Fibroblast of lung (primary cell): ENCODE measurements around the gene TMEM233. TPM values are rescaled to one million over a fixed set of nuclear protein-coding genes. Genes with fewer than 3 reads are reported as not detected.

Experiments used
- DNase-seq, 2 donors: peaks; one replicate each; pipeline versions ENCODE4 v3.0.0 to v3.0.0-alpha.2; 2010; ENCODE audit warnings: low read depth in 2 of 2
- H2AFZ ChIP-seq: 2 replicates; pipeline ENCODE4 v1.5.1; 2012; ENCODE audit warnings: low read length, control low read depth, inconsistent platforms
- H3K27ac ChIP-seq: 2 replicates; pipeline ENCODE4 v1.5.1; 2011; ENCODE audit warnings: low read length, control low read depth; ENCODE audit not compliant: insufficient read depth
- H3K27me3 ChIP-seq: 2 replicates; pipeline ENCODE4 v1.5.1; 2011; ENCODE audit warnings: mild to moderate bottlenecking, low read length; ENCODE audit not compliant: control insufficient read depth, insufficient read depth
- H3K36me3 ChIP-seq: 2 replicates; pipeline ENCODE4 v1.5.1; 2011; ENCODE audit warnings: low read length; ENCODE audit not compliant: control insufficient read depth, insufficient read depth
- H3K4me1 ChIP-seq: 2 replicates; pipeline ENCODE4 v1.5.1; 2011; ENCODE audit warnings: low read length; ENCODE audit not compliant: control insufficient read depth, insufficient read depth; ENCODE audit errors: extremely low read depth
- H3K4me2 ChIP-seq: 2 replicates; pipeline ENCODE4 v1.5.1; 2011; ENCODE audit warnings: low read length, control low read depth; ENCODE audit not compliant: insufficient read depth; ENCODE audit errors: extremely low read depth
- H3K4me3 ChIP-seq, 4 experiments: fragments of 200-600 bp in 1 of 4; sonication (generic) in 1 of 4; replicated peaks in 1 of 4; 2 replicates each; pipeline ENCODE4 v1.5.1; 2011 to 2016; ENCODE audit warnings: low read length in 4 of 4, low read depth in 3 of 4, mild to moderate bottlenecking in 3 of 4, control low read depth in 2 of 4, inconsistent platforms in 1 of 4, mixed read lengths in 1 of 4; ENCODE audit not compliant: insufficient read depth in 1 of 4; ENCODE audit errors: control extremely low read depth in 1 of 4
- H3K79me2 ChIP-seq: 2 replicates; pipeline ENCODE4 v1.5.1; 2012; ENCODE audit warnings: mild to moderate bottlenecking, low read length, inconsistent platforms; ENCODE audit not compliant: control insufficient read depth, insufficient read depth
- H3K9ac ChIP-seq: 2 replicates; pipeline ENCODE4 v1.5.1; 2011; ENCODE audit warnings: mild to moderate bottlenecking, low read length, control low read depth; ENCODE audit not compliant: insufficient read depth
- H3K9me3 ChIP-seq: 2 replicates; pipeline ENCODE4 v1.5.1; 2012; ENCODE audit warnings: low read depth, low read length; ENCODE audit not compliant: control insufficient read depth, insufficient read depth
- H4K20me1 ChIP-seq: 2 replicates; pipeline ENCODE4 v1.5.1; 2011; ENCODE audit warnings: low read length; ENCODE audit not compliant: control insufficient read depth, insufficient read depth; ENCODE audit errors: extremely low read depth
- CTCF ChIP-seq, 2 donors: IDR thresholded peaks in 1 of 2; conservative IDR thresholded peaks in 1 of 2; 1 replicate in 1 of 2; 2 replicates in 1 of 2; pipeline ENCODE4 v1.5.1; 2011 to 2012; ENCODE audit warnings: low read length in 2 of 2, control low read depth in 1 of 2, inconsistent platforms in 1 of 2, low read depth in 1 of 2, mild to moderate bottlenecking in 1 of 2
- EZH2 ChIP-seq: IDR thresholded peaks from 2 replicates; pipeline ENCODE4 v1.5.1; 2012; ENCODE audit warnings: low read length, control low read depth, mild to moderate bottlenecking; ENCODE audit errors: missing control alignments
- polyA plus RNA-seq, 2 donors: library from polyadenylated mRNA; depleted of rRNA in 1 of 2; stranded (reverse) in 1 of 2; unstranded in 1 of 2; fragments of >200 nt; gene quantifications; 2 replicates each; pipeline ENCODE4 v1.2.1, GENCODE V29; 2011 to 2012; ENCODE audit warnings: missing spikeins in 1 of 2
- total RNA-seq: library from RNA; depleted of rRNA; stranded (reverse); fragments of >200 nt; gene quantifications from 2 replicates; pipeline ENCODE4 v1.2.1, GENCODE V29; 2014

TMEM233 gene
- total and polyA plus RNA-seq, 2 donors (not counting 1 experiment from before 2014, with no cell fraction given) = under 0.01 TPM; not detected in 1

GRCh38 chr12:119570771-119571170 lies 22.8 kb upstream of the TMEM233 start:
- no peaks in the 10 kb centered on the region for H4K20me1 ChIP-seq
- no peak for DNase-seq
- no peak overlapping the region for H2AFZ ChIP-seq
- no peaks in the 10 kb centered on the region for H3K4me1 ChIP-seq
- no peak overlapping the region for H3K9ac ChIP-seq
- no peak overlapping the region for H3K4me3 ChIP-seq
- H3K36me3 ChIP-seq = no peaks in the 10 kb centered on the region
- H3K27me3 ChIP-seq = no peaks in the 10 kb centered on the region
- H3K9me3 ChIP-seq = no peaks in the 10 kb centered on the region
- TF ChIP-seq CTCF (conservative IDR thresholded peaks at IDR 0.05 in 1 of 2, IDR thresholded peaks at IDR 0.05 in 1 of 2; ENCODE audit: low read depth in 1 of 2, low read length in 2 of 2) = no peak
- TF ChIP-seq EZH2 = no peak
- H3K27ac ChIP-seq = no peak overlapping the region
- H3K79me2 ChIP-seq = no peaks in the 10 kb centered on the region
- no peak overlapping the region for H3K4me2 ChIP-seq

GRCh38 chr12:119573086-119573485 lies 20.5 kb upstream of the TMEM233 start:
- TF ChIP-seq CTCF (conservative IDR thresholded peaks at IDR 0.05 in 1 of 2, IDR thresholded peaks at IDR 0.05 in 1 of 2; ENCODE audit: low read depth in 1 of 2, low read length in 2 of 2) (no peak), EZH2 (no peak)
- Histone ChIP-seq H3K4me1 (no peaks in the 10 kb centered on the region), H3K36me3 (no peaks in the 10 kb centered on the region)

GRCh38 chr12:119574255-119574654 lies 19.3 kb upstream of the TMEM233 start:
- Histone ChIP-seq H2AFZ (no peak overlapping the region), H3K9me3 (no peaks in the 10 kb centered on the region), H3K79me2 (no peaks in the 10 kb centered on the region), H3K4me2 (no peak overlapping the region), H3K4me1 (no peaks in the 10 kb centered on the region), H3K27me3 (no peaks in the 10 kb centered on the region), H3K36me3 (no peaks in the 10 kb centered on the region), H4K20me1 (no peaks in the 10 kb centered on the region), H3K4me3 (no peak overlapping the region), H3K9ac (no peak overlapping the region), H3K27ac (no peak overlapping the region)
- DNase-seq = no peak
- TF ChIP-seq EZH2 (no peak), CTCF (conservative IDR thresholded peaks at IDR 0.05 in 1 of 2, IDR thresholded peaks at IDR 0.05 in 1 of 2; ENCODE audit: low read depth in 1 of 2, low read length in 2 of 2) (no peak)

More at GRCh38 chr12:119573086-119573485, 20.5 kb upstream of the TMEM233 start:
- DNase-seq = no peak
- no peaks in the 10 kb centered on the region for H3K79me2 ChIP-seq
- H2AFZ ChIP-seq = no peak overlapping the region
- H4K20me1 ChIP-seq = no peaks in the 10 kb centered on the region
- H3K27me3 ChIP-seq = no peaks in the 10 kb centered on the region
- H3K4me2 ChIP-seq = no peak overlapping the region
- no peak overlapping the region for H3K27ac ChIP-seq
- H3K9ac ChIP-seq = no peak overlapping the region
- no peak overlapping the region for H3K4me3 ChIP-seq
- no peaks in the 10 kb centered on the region for H3K9me3 ChIP-seq
